Left lung (tissue), 10 donors: ENCODE data around the gene TP53AIP1. TPM values are rescaled to one million over a fixed set of nuclear protein-coding genes. Genes with fewer than 3 reads are reported as not detected.

Experiments
- ATAC-seq: fragments of 200-7000 bp; cut with Tn5 transposase; one replicate; pipeline ENCODE4 v1.9.1; 2020; ENCODE audit warnings: moderate library complexity
- DNase-seq, 4 donors: peaks; one replicate each; pipeline ENCODE4 v3.0.0-alpha.2; 2013 to 2020
- H3K27ac ChIP-seq, 2 donors: fragments of 200-600 bp; sonication (generic) in 1 of 2; one replicate each; pipeline versions ENCODE4 v1.5.0 to v1.8.0; 2020 to 2021
- H3K27me3 ChIP-seq, 2 donors: fragments of 200-600 bp; sonication (generic) in 1 of 2; one replicate each; pipeline versions ENCODE4 v1.5.0 to v1.8.0; 2020 to 2021
- H3K36me3 ChIP-seq, 2 donors: fragments of 200-600 bp; sonication (generic) in 1 of 2; one replicate each; pipeline versions ENCODE4 v1.5.0 to v1.8.0; 2020 to 2021
- H3K4me1 ChIP-seq, 2 donors: fragments of 200-600 bp; one replicate each; pipeline ENCODE4 v1.8.0; 2021
- H3K4me3 ChIP-seq, 2 donors: fragments of 200-600 bp; sonication (generic) in 1 of 2; one replicate each; pipeline versions ENCODE4 v1.5.0 to v1.8.0; 2020 to 2021; ENCODE audit warnings: mild to moderate bottlenecking in 1 of 2
- H3K9me3 ChIP-seq, 2 donors: fragments of 200-600 bp; sonication (generic) in 1 of 2; one replicate each; pipeline versions ENCODE4 v1.5.0 to v1.8.0; 2020 to 2021
- CTCF ChIP-seq, 2 donors: fragments of 200-600 bp; sonication (generic) in 1 of 2; IDR thresholded peaks; one replicate each; pipeline versions ENCODE4 v1.5.0 to v1.8.0; 2021; ENCODE audit warnings: antibody characterized with exemption in 2 of 2
- intact Hi-C, 2 donors: fragments of 100-400 bp; cut with DNase I; formaldehyde crosslinking; loops; one replicate each; pipeline versions ENCODE4 v1.11.2 to v1.14.2; 2022
- polyA plus RNA-seq, 6 donors: library from polyadenylated mRNA; unstranded; fragments of 120-200 nt; gene quantifications; one replicate each; pipeline ENCODE4 v1.2.1, GENCODE V29; 2013; ENCODE audit not compliant: insufficient read length in 6 of 6
- total RNA-seq, 2 donors: library from RNA; stranded (reverse); fragmentation: NEBNext Ultra II Directional; extraction: Animal tissue kit (Norgen Biotek cat#: 25700); gene quantifications; one replicate each; pipeline ENCODE4 v1.2.1, GENCODE V29; 2021
- donor health status: DM: no; HTN: yes; CAD: no.
- donor health status: DM: no; HTN: no; CAD: no.

TP53AIP1 gene
- total and polyA plus RNA-seq, 8 donors = 0.31 to 1.4 (median 0.59) TPM; not detected in 1

GRCh38 chr11:128904656-128905344 is 37.9 kb downstream of the TP53AIP1 start:
- intact Hi-C loops = no loop called here
- H3K4me3 ChIP-seq = peak overlapping the region; percentile 40 to 47
- no peaks in the 10 kb centered on the region for H3K36me3 ChIP-seq
- peaks cover 11 to 64% of the 10 kb centered on the region in 2 donors for H3K4me1 ChIP-seq
- H3K9me3 ChIP-seq = no peaks in the 10 kb centered on the region
- ATAC-seq (peak; percentile 46), DNase-seq (no peak)
- H3K27ac ChIP-seq = peak overlapping the region; percentile 62 to 75
- peaks cover 0 to 27% of the 10 kb centered on the region in 2 donors for H3K27me3 ChIP-seq
- TF ChIP-seq CTCF (IDR thresholded peaks at IDR 0.05) = no peak

- no peak for TF ChIP-seq CTCF (IDR thresholded peaks at IDR 0.05)
- no peak overlapping the region for H3K4me3 ChIP-seq
- DNase-seq (no peak), ATAC-seq (no peak)
- no peaks in the 10 kb centered on the region for H3K36me3 ChIP-seq
- H3K27me3 ChIP-seq = peaks cover 0 to 27% of the 10 kb centered on the region in 2 donors
- H3K9me3 ChIP-seq = no peaks in the 10 kb centered on the region
- intact Hi-C loops = no loop called here
- peaks cover 11 to 62% of the 10 kb centered on the region in 2 donors for H3K4me1 ChIP-seq
- peak overlapping the region in 1 of 2 donors; percentile 33 for H3K27ac ChIP-seq
These were observed 38.4 kb downstream of the TP53AIP1 start for GRCh38 chr11:128904303-128904655.

- Histone ChIP-seq H3K4me1 (peaks cover 11 to 54% of the 10 kb centered on the region in 2 donors), H3K9me3 (no peaks in the 10 kb centered on the region), H3K27me3 (peaks cover 0 to 27% of the 10 kb centered on the region in 2 donors), H3K27ac (no peak overlapping the region), H3K4me3 (no peak overlapping the region), H3K36me3 (no peaks in the 10 kb centered on the region)
- DNase-seq (peak in 1 of 4 donors; percentile 71), ATAC-seq (peak; percentile 12)
- TF ChIP-seq CTCF (IDR thresholded peaks at IDR 0.05) = no peak
- intact Hi-C loops = no loop called here
These were observed 39.2 kb downstream of the TP53AIP1 start for GRCh38 chr11:128903248-128904061.

GRCh38 chr11:128902515-128903066 is 40.1 kb downstream of the TP53AIP1 start:
- intact Hi-C loops = no loop called here
- Histone ChIP-seq H3K36me3 (no peaks in the 10 kb centered on the region), H3K27me3 (peaks cover 0 to 27% of the 10 kb centered on the region in 2 donors), H3K4me3 (no peak overlapping the region), H3K4me1 (peaks cover 6 to 51% of the 10 kb centered on the region in 2 donors), H3K27ac (no peak overlapping the region), H3K9me3 (no peaks in the 10 kb centered on the region)
- no peak for TF ChIP-seq CTCF (IDR thresholded peaks at IDR 0.05)
- DNase-seq (no peak), ATAC-seq (no peak)
